ENCODE data around the gene ACSS1.
A peak's percentile ranks its signal among the peaks of the same experiment; 100 is the strongest.

Gene ACSS1

DNA sequence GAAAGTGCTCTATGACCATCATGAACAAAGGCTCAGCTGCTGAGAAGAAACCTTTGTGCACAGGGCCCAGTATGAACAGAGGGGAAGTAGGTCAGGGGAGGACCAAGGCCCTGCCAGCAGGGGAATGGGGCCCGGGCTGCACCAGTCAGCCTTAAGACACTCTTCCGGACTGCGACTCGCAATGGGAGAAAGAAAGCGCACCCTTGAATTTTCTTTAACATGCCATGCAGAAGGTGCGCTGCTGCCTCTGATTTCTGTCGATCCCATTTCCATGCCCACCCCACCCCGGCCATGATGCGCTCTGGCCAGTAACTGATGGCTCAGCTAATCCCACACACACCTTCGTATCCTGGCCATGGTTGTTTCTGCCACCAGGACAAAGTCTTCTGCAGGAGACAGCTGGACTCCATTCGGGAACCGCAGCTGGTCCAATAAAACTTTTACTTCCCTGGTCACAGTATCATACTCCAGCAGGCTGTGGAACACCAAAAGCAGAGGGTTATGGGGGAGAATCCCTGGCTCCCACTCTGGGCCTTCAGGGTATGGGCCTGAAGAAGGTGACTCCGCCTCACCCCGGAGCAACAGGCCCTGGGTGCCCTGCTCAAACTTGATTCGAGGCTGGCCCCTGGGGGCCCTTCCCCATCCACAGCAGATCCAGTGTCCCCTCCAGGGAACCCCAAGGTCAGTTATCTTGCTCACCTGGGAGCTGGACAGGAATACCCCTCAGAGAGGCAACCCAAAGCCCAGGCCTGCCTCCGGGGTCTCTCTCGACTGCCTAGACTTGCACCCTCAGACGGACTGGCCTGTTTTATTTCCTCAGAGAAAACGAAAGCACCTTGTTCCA is 88.5 kb downstream of the ACSS1 start:
- DNase-seq, result peak; percentile 14

DNA sequence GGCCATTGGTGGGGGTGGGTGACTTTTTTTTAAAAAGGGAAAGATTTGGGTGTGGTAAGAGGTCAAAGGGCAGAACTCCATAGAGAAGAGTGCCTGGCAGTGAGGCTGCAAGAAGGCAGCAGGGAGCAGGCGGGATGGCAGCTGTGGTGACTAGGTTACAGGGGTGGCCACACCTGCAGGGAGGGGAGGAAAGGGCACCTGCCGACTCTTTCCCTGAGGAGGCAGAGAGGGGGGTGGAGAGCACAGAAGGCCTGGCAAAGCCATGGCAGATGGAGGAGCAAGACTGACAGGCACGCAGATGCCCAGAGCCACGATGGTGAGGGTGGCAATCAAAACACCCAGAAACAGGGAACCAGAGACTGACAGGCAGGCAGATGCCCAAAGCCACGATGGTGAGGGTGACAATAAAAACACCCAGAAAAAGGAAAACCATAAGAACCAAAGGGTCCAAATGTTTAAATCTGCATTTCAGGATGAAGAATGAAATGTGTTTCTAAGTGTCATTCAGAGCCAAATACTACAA is 89.6 kb downstream of the ACSS1 start:
- no peak for DNase-seq

DNA sequence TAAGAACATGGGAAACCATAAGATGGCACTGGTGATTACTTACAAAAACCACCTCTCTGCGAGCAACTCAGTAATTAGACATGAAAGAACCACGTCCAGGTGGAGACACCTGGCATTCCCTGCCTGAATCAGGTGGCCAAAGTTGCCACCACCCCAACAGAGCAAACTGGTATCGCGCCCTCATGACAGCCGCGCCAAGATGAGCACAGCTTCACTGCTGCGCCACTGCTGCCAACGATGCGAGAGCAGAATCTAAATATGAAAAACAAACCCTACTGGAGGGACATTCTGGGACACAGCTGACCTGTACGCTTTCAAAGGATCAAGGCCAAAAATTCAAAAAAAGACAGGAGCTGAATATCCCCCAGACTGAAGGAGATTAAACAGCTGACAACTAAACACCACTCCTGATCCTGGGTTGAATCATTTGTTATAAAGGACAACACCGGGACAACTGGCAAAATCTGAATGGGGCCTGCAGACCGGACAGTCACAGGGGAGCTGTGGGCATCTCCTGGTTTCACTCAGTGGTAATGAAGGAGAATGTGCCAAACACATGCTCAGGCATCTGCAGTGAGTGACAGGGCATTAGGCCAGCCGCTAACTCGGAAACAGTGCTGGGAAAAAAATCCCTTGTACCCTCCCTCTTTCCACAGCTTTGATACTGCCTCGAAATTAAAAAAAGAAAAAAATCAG is 91.5 kb downstream of the ACSS1 start:
- no peak for DNase-seq

DNA sequence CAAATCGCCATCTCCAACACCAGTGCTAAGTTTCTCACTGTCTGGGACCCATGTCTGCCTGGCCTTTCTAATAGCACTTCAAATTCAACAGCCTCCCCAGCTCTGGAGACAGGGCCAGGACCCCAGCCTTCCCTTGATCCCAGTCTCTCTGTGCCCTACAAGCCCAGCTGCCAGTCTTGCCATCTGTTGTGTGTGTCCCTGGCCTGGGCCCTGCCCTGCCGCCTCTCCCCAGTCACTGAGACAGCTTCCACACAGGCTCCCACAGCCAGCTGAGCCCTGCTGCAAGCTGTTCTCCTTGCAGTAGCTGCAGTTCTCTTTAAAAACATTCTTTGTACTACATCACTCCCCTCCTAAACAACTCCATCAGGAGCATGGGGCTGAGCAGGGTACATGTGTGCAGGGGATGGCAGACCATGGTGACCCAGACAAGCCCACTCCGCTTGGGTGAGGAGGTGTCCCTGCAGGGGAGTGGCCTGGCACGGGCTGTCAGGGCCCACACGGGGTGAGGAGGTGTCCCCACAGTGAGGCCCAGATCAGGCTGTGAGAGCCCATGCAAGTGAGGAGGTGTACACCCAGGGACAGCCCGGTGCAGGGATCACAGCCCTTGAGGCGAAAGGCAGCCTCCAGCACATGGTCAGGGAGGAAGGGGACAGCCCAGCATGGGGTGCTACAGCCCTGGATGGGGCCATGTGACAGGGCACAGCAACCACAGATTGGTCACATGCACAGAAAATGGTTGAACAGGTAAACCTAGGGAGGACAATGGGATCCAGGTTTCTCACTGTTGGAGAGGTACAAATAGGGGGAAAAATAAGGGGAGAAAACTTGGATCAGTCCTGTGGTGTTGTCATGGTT is 92.6 kb downstream of the ACSS1 start:
- no peak for DNase-seq

DNA sequence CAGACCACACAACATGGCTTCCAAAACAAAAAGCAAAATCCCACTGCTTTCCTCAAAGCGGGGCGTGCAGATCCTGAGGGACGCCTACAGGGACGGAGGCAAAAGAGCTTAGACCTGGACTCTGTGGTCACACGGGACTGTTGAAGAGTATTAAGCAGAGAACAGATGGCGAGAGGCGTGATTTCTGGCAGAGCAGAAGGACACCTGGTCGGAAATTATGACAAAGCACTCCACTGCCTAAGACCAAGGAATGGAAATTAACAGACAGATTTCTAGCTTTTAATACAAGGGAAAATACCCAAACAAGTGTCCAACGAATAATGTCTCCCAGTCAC is 93.5 kb downstream of the ACSS1 start:
- no peak for DNase-seq

DNA sequence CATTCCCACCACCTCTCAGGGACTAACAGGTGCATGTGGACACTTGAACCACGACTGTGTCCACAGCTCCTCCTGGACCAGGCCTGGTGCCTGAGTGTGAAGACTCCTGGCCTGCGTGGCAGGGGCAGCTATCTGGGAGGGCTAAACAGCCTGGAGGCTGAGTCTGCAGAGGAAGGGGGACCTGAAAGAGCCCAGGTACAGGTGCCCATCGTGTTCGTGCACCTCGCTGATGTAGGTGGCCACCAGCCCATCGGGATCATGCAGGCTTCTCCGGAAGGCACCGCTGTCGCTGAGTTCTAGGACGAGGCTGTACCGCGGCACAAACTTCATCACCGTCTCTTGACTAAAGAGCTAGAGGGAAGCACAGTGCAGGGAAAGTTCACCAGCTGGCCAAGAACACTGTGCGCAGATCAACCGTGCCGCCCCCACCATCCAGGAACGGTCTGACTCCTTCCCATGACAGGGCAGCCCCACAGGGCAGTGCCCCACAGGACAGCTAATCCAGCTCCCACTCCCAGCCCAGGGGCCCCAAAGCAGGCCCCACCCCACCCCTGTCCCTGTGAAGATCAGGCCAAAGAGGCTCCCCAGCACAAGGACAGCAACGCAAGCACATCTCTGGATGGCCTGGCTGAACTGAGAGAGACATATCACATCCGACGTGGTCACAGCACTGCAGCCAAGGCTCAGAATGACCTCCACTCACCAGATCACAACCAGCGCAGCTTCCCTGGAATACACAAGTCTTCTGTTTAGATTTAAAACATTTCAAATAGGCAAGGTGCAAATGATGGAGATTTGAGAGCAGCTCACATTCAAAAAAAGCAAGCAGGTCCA is 94.0 kb downstream of the ACSS1 start:
- DNase-seq, result no peak

DNA sequence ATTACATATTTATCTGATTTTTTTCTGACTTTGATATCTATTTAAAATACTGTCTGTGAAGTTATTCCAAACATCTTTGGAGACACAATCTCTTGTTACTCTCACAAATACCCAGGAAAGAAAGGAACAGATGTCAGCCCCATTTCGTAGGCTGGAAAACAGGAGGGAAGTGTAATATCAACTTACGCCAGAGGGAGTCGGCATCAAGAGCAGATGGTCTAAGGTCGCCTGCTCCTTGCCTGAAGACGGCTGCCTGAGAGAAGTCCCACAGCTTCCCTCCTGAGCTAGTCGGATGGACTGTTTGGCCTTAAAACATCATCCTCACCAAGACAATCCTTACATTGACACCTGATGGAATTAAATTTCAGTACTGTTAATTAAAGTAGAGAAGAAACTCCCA is 95.4 kb downstream of the ACSS1 start:
- DNase-seq, result no peak

DNA sequence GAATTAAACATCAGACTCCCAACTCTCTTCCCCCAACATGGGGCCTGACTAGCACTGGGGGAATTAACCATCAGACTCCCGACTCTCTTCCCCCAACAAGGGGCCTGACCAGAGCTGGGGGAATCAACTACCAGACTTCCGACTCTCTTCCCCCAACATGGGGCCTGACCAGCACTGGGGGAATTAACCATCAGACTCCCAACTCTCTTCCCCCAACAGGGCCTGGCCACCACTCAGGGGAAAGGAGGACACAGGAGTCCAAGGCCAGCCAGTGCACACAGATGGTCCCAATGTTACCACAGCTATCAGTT is 95.8 kb downstream of the ACSS1 start:
- DNase-seq, result no peak

DNA sequence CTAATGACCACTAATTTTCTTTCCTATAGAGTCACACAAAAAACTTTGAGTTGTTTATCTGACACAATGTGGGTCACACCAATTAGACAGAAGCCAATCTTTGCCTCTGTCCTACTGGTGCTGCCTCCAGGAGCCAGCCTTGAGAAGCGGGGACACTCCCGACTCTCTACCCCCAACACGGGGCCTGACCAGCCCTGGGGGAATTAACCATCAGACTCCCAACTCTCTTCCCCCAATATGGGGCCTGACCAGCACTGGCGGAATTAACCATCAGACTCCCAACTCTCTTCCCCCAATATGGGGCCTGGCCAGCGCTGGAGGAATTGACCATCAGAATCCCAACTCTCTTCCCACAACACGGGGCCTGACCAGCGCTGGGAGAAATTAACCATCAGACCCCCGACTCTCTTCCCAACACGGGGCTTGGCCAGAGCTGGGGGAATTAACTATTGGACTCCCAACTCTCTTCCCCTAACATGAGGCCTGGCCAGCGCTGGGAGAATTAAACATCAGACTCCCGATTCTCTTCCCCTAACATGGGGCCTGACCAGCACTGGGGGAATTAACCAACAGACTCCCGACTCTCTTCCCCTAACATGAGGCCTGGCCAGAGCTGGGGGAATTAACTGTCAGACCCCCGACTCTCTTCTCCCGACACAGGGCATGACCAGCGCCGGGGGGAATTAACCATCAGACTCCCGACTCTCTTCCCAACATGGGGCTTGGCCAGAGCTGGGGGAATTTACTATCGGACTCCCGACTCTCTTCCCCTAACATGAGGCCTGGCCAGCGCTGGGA is 96.4 kb downstream of the ACSS1 start:
- no peak for DNase-seq

DNA sequence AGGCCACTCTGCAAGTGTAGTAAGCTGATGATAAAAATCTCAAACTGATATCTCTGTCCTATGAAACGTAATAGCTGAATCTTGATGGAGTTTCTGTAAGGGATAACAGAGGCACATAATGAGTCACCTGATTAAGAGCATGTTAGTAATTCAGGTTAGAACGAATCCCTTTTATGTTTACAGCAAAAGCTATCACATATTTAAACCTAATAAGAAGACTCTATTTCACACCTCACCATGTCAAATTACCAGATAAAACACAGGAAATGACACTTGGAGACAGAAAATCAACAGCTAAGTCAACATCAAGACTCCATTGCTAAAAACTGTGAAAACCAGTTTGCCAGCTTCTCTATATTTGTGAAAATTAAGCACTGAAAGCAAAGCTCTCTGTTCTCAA is 97.1 kb downstream of the ACSS1 start:
- no peak for DNase-seq

DNA sequence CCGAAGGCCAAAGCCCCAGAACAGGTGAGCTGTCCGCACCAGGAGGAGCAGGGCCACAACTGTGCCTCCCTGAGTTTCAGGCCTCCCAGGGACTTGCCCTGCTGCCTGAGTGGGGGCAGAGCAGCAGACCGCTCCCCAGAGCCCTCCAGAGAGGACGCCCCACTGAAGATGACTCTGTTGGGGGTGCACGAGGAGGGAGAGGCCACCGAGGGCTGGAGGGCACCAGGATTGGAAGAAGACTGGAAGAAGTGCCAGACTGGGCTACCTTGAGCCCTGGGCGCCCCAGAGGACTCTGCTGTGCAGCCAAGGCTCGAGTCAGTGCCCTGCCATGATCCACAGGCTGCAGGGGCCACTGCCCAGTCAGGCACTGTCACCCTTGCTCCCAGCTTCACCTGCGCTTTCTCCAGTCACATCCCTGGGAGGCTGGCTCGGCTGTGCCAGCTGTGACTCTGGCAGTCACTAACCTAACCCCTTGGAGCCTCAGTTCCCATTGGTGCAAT is 97.6 kb downstream of the ACSS1 start:
- no peak for DNase-seq

DNA sequence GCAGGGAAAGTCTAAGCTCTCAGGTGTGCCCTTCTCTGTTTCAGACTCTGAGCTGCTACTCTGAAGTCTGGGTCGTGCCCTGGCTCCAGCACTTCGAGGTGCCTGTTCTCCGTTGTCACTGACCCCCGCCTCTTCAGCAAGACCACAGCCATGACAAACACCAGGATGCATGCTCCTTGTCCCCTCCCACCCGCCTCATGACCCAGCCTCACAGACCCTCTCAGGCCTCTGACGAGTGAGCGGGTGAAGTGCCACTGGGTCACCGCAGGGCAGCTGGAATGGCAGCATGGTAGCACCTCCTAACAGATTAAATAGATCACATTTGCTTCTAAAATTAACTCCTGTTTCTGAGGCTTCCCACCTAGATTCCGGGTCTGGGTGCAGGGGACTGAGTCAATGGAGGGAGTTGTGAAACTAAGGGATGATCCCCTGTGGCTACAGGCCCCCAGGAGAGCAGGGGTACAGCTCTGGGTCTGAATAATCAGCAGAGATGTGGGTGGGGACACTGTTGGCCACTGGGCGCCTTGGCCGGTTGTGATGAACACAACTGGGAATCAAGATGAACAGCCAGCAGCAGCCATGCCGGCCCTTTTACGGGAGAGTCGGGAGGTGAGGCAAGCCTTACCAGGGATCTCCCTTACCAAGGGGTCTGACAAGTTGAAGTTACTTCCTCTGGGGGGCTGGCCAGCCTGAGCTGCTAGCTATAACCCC is 98.2 kb downstream of the ACSS1 start:
- DNase-seq, result no peak

DNA sequence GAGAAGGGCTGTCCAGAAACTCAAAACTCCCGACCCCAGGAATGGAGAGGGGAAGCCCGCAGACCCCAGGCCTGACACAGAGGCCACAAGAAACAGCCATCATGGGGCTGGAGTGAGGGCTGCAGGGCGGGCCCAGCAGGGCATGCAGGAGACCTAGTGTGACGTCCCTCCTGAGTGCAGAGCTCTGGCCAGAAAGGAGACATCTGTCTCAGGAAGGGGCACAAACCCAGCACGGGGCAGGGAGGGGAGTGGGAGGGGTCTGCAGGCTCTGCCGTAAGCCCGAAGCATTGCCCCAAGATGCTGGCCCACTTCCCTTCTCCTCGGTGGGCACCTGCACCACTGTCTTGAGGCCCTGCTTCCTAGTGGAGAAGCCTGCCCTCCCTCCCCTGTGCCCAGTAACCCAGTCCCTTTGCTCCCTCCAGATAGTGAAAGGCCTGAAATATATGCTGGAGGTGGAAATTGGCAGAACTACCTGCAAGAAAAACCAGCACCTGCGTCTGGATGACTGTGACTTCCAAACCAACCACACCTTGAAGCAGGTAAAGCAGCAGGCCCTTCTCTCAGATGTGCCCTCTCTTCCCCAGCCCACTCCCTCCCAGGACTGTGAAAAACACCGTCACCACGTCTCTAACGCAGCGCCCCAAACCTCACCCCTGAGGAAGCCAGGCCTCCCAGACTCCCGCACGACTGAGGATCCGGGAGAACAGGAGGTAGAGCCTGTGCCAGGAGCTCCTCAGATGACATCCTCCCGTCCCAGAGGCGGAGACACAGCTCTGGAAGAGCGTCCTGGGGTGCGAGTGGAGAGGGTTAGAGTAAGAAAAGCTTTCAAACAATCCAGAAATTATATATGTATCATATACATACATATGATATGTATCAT is 99.2 kb downstream of the ACSS1 start:
- DNase-seq, result peak; percentile 19

DNA sequence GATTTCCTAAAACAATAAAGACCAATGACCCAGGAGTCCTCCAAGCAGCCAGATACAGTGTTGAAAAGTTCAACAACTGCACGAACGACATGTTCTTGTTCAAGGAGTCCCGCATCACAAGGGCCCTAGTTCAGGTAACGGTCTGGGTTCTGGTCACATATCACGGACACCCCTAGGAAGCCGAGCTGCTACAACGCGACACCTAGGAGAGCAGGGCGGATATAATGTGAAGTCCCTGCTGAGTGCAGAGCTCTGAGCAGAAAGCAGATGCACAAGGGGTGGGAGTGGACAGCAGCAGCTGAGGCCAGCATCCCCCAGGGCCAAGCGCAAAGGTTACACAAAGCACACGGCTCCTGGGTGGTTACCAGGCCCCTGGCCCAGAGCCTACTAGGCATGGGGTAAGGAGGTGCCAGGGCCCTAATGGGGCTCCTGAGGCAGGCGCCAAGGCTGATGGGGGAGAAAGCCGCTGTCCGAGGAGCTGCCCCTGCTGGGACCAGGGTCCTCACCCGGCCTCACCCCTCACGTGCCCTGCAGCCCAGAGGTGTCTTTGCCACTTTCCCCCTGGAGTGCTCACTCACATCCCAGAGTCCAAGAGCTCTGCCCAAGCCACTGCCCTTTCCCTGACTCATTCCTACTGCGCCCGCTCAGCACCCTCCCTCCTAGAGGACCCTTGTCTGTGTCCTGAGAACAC is 100.5 kb downstream of the ACSS1 start:
- DNase-seq, result peak; percentile 23
